ENCODE measurements around the gene AGAP1. TPM values are rescaled to one million over a fixed set of nuclear protein-coding genes. Genes with fewer than 3 reads are reported as not detected.

AGAP1 gene
- total and polyA plus RNA-seq, 7 donors = 10.8 to 42.7 (median 18.6) TPM

DNA sequence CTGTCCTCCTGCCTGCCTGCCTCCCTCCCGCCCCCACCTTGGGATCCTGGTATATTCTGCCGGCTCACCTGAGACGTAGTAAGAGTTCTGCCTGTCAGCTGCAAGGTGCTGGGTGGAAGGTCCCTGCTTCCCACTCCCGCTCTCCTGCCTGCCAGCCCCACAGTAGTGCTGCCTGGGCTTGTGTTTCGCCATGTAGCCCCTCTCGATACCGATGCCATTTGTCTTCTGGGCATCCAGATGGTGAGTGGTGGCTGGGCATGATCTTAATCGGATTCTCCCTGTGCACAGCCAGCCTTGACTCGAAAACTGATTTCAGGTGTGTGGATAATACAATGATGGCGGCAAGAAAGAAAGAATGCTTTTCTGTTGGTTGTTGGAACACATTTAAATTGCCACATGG is 184.9 kb downstream of the AGAP1 start:
- TF ChIP-seq EP300 (IDR thresholded peaks at IDR 0.05) (no peak), POLR2A (IDR thresholded peaks at IDR 0.05) (no peak), POLR2AphosphoS5 (IDR thresholded peaks at IDR 0.05) (no peak)
- TF ChIP-seq, protein P1, sequence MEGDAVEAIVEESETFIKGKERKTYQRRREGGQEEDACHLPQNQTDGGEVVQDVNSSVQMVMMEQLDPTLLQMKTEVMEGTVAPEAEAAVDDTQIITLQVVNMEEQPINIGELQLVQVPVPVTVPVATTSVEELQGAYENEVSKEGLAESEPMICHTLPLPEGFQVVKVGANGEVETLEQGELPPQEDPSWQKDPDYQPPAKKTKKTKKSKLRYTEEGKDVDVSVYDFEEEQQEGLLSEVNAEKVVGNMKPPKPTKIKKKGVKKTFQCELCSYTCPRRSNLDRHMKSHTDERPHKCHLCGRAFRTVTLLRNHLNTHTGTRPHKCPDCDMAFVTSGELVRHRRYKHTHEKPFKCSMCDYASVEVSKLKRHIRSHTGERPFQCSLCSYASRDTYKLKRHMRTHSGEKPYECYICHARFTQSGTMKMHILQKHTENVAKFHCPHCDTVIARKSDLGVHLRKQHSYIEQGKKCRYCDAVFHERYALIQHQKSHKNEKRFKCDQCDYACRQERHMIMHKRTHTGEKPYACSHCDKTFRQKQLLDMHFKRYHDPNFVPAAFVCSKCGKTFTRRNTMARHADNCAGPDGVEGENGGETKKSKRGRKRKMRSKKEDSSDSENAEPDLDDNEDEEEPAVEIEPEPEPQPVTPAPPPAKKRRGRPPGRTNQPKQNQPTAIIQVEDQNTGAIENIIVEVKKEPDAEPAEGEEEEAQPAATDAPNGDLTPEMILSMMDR (IDR thresholded peaks at IDR 0.05) = no peak
- no peak overlapping the region for H3K4me3 ChIP-seq
- peak; percentile 47 for DNase-seq
- H3K4me1 ChIP-seq = peaks cover 0 to 44% (median 24%) of the 10 kb centered on the region in 4 donors
- no peaks in the 10 kb centered on the region for H3K27me3 ChIP-seq
- intact Hi-C loops (cut with DNase I) = loop anchor here (5.0 to 10.0 kb wide), 2 partner anchors 49 to 244 kb away; no protein-coding TSS in a partner anchor
- H3K9me3 ChIP-seq = no peaks in the 10 kb centered on the region
- H3K27ac ChIP-seq = peak overlapping the region in 1 of 4 donors; percentile 23
- no peaks in the 10 kb centered on the region for H3K36me3 ChIP-seq
- 93 to 96% methylated on average over 10 of the region's 10 CpGs for WGBS, 2 donors

DNA sequence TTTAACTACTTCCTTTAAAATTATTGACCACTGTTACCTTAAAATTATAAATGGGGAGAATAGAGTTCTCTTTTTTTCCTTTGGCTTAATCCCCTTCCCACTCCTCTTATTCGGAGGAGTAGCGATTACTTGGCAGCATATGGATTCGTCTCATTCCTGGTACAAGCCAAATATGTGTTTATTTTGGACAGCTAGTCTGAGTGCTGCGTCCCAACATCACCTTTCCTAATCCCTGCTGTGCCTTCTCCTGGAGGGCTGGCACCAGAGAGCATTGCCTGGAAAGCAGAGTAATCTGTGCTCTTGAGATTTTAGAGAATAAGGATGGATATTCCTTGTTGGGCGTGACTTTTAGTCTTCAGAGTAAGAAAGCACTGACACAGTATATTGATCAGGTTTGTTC is 185.6 kb downstream of the AGAP1 start:
- intact Hi-C loops (cut with DNase I) = loop anchor here (5.0 to 10.0 kb wide), 2 partner anchors 48 to 245 kb away; no protein-coding TSS in a partner anchor
- H3K9me3 ChIP-seq = no peaks in the 10 kb centered on the region
- no peak for TF ChIP-seq POLR2AphosphoS5 (IDR thresholded peaks at IDR 0.05)
- no peak for TF ChIP-seq POLR2A (IDR thresholded peaks at IDR 0.05)
- TF ChIP-seq, protein P1 (IDR thresholded peaks at IDR 0.05) = no peak
- TF ChIP-seq EP300 (IDR thresholded peaks at IDR 0.05) = no peak
- 74 to 81% methylated on average over 5 of the region's 5 CpGs for whole genome bisulfite sequencing, 2 donors
- H3K4me3 ChIP-seq = no peak overlapping the region
- no peaks in the 10 kb centered on the region for H3K27me3 ChIP-seq
- no peaks in the 10 kb centered on the region for H3K36me3 ChIP-seq
- peak; percentile 27 for DNase-seq
- no peak overlapping the region for H3K27ac ChIP-seq
- H3K4me1 ChIP-seq = peaks cover 0 to 40% (median 22%) of the 10 kb centered on the region in 4 donors

DNA sequence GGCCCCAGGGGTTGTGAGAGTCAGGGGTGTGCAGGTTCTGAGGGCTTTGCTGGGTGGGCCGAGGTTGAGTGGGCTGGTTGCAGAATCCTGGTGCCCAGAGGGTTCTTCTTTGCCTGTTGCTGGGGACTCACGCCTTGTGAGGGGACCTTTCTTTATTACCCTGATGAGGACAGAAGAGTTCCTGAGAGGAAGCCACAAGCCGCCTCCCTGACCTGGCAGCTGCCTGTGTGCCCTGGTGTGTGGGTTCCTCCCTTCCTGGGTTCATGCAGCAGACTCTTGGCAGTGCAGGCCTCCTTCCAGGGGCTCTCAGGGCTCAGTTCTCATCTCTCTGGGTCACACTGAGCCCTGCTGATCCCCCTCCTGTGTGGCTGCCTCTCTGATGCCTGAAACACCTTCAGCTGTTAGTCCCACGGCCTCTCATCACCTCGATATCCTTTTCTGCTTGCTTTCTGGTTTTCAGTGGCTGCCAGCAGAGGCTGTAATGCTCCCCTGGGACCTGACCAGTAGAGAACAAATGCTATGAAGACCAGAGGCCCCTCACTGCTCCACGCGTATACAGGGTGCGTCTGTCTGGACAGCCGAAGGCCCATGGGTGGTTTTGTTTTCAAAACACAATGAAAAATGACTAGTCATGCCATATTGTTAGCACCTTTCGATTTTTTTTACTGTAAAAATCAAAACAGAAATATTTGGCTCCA is 191.3 kb downstream of the AGAP1 start:
- peaks cover 0 to 35% (median 16%) of the 10 kb centered on the region in 4 donors for H3K4me1 ChIP-seq
- intact Hi-C loops (cut with DNase I) = no loop called here
- WGBS, 2 donors = 76 to 81% methylated on average over 10 of the region's 10 CpGs
- TF ChIP-seq EP300 (IDR thresholded peaks at IDR 0.05) = no peak
- TF ChIP-seq POLR2A (IDR thresholded peaks at IDR 0.05) = no peak
- no peak for TF ChIP-seq POLR2AphosphoS5 (IDR thresholded peaks at IDR 0.05)
- TF ChIP-seq, protein P1 (IDR thresholded peaks at IDR 0.05) = no peak
- no peaks in the 10 kb centered on the region for H3K36me3 ChIP-seq
- H3K4me3 ChIP-seq = no peak overlapping the region
- no peak for DNase-seq
- no peak overlapping the region for H3K27ac ChIP-seq
- H3K9me3 ChIP-seq = no peaks in the 10 kb centered on the region
- H3K27me3 ChIP-seq = no peaks in the 10 kb centered on the region

DNA sequence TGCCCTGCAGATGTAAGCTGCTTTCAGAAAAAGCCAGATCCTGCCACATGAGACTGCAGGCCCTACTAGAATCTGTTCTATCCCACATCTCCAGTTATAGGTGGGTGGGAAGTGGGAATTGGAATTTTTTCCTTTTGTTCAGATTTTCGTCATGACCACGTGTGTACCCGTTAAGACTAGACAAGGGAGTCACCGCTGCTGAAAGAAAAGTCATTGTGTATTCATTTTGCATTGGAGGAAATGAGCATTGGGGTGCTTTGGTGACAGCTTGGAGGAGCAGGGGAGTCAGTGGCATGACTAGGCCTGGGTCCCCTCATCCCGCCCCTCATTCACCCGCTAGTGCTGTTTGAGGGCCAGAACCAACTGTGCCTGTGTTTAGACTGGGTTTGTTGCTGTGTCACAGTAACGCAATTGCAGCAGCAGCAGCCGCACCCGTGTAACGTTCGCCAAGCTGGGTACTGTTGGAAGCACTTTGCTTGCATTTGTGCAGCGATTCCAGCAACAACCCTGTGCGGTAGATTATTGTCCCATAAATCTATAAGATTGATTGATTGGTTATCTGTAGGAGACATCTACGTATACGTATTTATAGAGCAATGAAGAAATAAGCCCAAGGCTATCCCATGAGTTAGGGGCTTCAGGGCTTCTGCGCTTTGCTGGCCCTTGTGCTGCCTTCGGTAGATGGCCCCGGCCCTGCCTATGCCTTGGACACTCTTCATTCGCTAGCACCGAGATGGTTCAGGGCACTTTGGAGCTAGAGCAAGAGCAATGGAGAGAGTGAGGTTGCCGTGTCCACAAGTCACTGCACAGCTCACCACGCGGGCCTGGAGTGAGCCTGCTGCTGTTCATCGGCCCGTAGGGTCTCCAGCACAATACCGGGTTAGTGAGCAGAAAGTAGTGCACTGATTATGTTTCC is 194.9 kb downstream of the AGAP1 start:
- Histone ChIP-seq H3K36me3 (no peaks in the 10 kb centered on the region), H3K4me1 (peaks cover 0 to 48% (median 37%) of the 10 kb centered on the region in 4 donors), H3K9me3 (no peaks in the 10 kb centered on the region), H3K27ac (peak overlapping the region in 1 of 4 donors; percentile 3), H3K4me3 (no peak overlapping the region), H3K27me3 (no peaks in the 10 kb centered on the region)
- WGBS, 2 donors = 50 to 88% methylated on average over 26 of the region's 26 CpGs
- no peak for DNase-seq
- TF ChIP-seq POLR2A (IDR thresholded peaks at IDR 0.05) (no peak), POLR2AphosphoS5 (IDR thresholded peaks at IDR 0.05) (no peak), EP300 (IDR thresholded peaks at IDR 0.05) (no peak)
- TF ChIP-seq, protein P1 (IDR thresholded peaks at IDR 0.05) = no peak
- intact Hi-C loops (cut with DNase I) = no loop called here

Data from sigmoid colon (tissue), 7 donors.